ENCODE data around the gene BOLA2B. TPM values are rescaled to one million over a fixed set of nuclear protein-coding genes. Genes with fewer than 3 reads are reported as not detected.

Gene BOLA2B
- total RNA-seq, 4 donors from 2014 or later = 39.6 to 1,391 (median 605) TPM

GRCh38 chr16:30184096-30184890 lies 9.2 kb downstream of the BOLA2B start:
- Histone ChIP-seq H3K4me3 (peak overlapping the region in 3 of 4 donors; percentile 47 to 63 (median 53)), H3K27me3 (no peaks in the 10 kb centered on the region), H3K9me3 (no peaks in the 10 kb centered on the region), H3K27ac (peak overlapping the region; percentile 80 to 86 (median 80)), H3K36me3 (no peaks in the 10 kb centered on the region), H3K4me1 (peaks cover 3 to 25% (median 13%) of the 10 kb centered on the region in 4 donors)
- peak; percentile 76 for DNase-seq
- 21% methylated on average over 24 of the region's 24 CpGs; no CpG with 5 or more reads in 1 of the 2 donors for WGBS, 2 donors (ENCODE audit: low coverage in 1 of 2)
- in situ Hi-C loops (cut with MboI; ENCODE audit: low pct_ligation_motif_present in 1 of 4, low pct_unique_long_range_greater_than_20kb in 1 of 4, low sequenced_read_pairs in 3 of 4) = no loop called here
- TF ChIP-seq EP300 (IDR thresholded peaks at IDR 0.05; ENCODE audit: low read depth) = no peak
- TF ChIP-seq POLR2A (IDR thresholded peaks at IDR 0.05) = no peak
- no peak for TF ChIP-seq CTCF (IDR thresholded peaks at IDR 0.05)
- TF ChIP-seq POLR2AphosphoS5 (IDR thresholded peaks at IDR 0.05) = peak in 1 of 3 donors; percentile 13
- intact Hi-C loops (cut with DNase I; ENCODE audit: low total_unique reads) = loop anchor here (10.0 kb wide), 1 partner anchor 69 kb away; the partner anchor contains the start of gene GDPD3

- H3K4me3 ChIP-seq = peak within 1 kb of the TSS; percentile 4 to 63 (median 50)
- intact Hi-C loops (cut with DNase I; ENCODE audit: low total_unique reads) (loop anchor here (10.0 kb wide), 1 partner anchor 69 kb away; the partner anchor contains the start of gene GDPD3), in situ Hi-C loops (cut with MboI; ENCODE audit: low pct_ligation_motif_present in 1 of 4, low pct_unique_long_range_greater_than_20kb in 1 of 4, low sequenced_read_pairs in 3 of 4) (no loop called here)
- DNase-seq = peak; percentile 90
- H3K36me3 ChIP-seq = no peaks in the 10 kb centered on the region
- H3K9me3 ChIP-seq = no peaks in the 10 kb centered on the region
- peak within 1 kb of the TSS; percentile 80 to 86 (median 80) for H3K27ac ChIP-seq
- whole genome bisulfite sequencing, 2 donors (ENCODE audit: low coverage in 1 of 2) = 0 to 1% methylated on average over 2 to 46 of the region's 81 CpGs
- no peaks in the 10 kb centered on the region for H3K27me3 ChIP-seq
- peak; percentile 50 to 61 (median 54) for TF ChIP-seq POLR2AphosphoS5 (IDR thresholded peaks at IDR 0.05)
- no peak for TF ChIP-seq EP300 (IDR thresholded peaks at IDR 0.05; ENCODE audit: low read depth)
- no peak for TF ChIP-seq CTCF (IDR thresholded peaks at IDR 0.05)
- peak; percentile 47 for TF ChIP-seq POLR2A (IDR thresholded peaks at IDR 0.05)
- H3K4me1 ChIP-seq = peaks cover 3 to 30% (median 15%) of the 10 kb centered on the region in 4 donors
Measured at GRCh38 chr16:30183233-30184095, 10.0 kb downstream of the BOLA2B start, which contains the start of gene CORO1A. Gene CORO1A (plus strand): TSS chr16:30183602. CDS start chr16:30185210, 1,608 bp downstream.

- TF ChIP-seq POLR2A (IDR thresholded peaks at IDR 0.05) (no peak), EP300 (IDR thresholded peaks at IDR 0.05; ENCODE audit: low read depth) (no peak), CTCF (IDR thresholded peaks at IDR 0.05) (no peak), POLR2AphosphoS5 (IDR thresholded peaks at IDR 0.05) (no peak)
- H3K4me3 ChIP-seq = no peak overlapping the region
- H3K9me3 ChIP-seq = no peaks in the 10 kb centered on the region
- 81% methylated on average over 3 of the region's 3 CpGs; no CpG with 5 or more reads in 1 of the 2 donors for WGBS, 2 donors (ENCODE audit: low coverage in 1 of 2)
- no peaks in the 10 kb centered on the region for H3K27me3 ChIP-seq
- no peak for DNase-seq
- intact Hi-C loops (cut with DNase I; ENCODE audit: low total_unique reads) = loop anchor here (10.0 kb wide), 1 partner anchor 66 kb away; the partner anchor contains the start of gene GDPD3
- peaks cover 3 to 23% (median 14%) of the 10 kb centered on the region in 4 donors for H3K4me1 ChIP-seq
- H3K36me3 ChIP-seq = no peaks in the 10 kb centered on the region
- in situ Hi-C loops (cut with MboI; ENCODE audit: low pct_ligation_motif_present in 1 of 4, low pct_unique_long_range_greater_than_20kb in 1 of 4, low sequenced_read_pairs in 3 of 4) = no loop called here
- no peak overlapping the region for H3K27ac ChIP-seq
Measured at GRCh38 chr16:30180741-30181140, 12.7 kb downstream of the BOLA2B start.
